Measurements from ENCODE around the gene CACNA1E. TPM values are rescaled to one million over a fixed set of nuclear protein-coding genes. Genes with fewer than 3 reads are reported as not detected.
"Not testable (repeated sequence)": the region's sequence is repeated elsewhere in the genome, so short reads cannot be mapped to it uniquely, and the experiment has no call there.

The CACNA1E gene
- total RNA-seq, 4 donors from 2014 or later, result 0.47 to 0.83 TPM; not detected in 2

GRCh38 chr1:181818943-181819342 lies 335.6 kb downstream of the CACNA1E start:
- Histone ChIP-seq H3K27me3 (no peaks in the 10 kb centered on the region), H3K4me1 (no peaks in the 10 kb centered on the region), H3K27ac (no peak overlapping the region), H3K9me3 (no peaks in the 10 kb centered on the region), H3K36me3 (no peaks in the 10 kb centered on the region), H3K4me3 (no peak overlapping the region)
- TF ChIP-seq POLR2A (IDR thresholded peaks at IDR 0.05), result no peak
- TF ChIP-seq, protein P1, sequence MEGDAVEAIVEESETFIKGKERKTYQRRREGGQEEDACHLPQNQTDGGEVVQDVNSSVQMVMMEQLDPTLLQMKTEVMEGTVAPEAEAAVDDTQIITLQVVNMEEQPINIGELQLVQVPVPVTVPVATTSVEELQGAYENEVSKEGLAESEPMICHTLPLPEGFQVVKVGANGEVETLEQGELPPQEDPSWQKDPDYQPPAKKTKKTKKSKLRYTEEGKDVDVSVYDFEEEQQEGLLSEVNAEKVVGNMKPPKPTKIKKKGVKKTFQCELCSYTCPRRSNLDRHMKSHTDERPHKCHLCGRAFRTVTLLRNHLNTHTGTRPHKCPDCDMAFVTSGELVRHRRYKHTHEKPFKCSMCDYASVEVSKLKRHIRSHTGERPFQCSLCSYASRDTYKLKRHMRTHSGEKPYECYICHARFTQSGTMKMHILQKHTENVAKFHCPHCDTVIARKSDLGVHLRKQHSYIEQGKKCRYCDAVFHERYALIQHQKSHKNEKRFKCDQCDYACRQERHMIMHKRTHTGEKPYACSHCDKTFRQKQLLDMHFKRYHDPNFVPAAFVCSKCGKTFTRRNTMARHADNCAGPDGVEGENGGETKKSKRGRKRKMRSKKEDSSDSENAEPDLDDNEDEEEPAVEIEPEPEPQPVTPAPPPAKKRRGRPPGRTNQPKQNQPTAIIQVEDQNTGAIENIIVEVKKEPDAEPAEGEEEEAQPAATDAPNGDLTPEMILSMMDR (IDR thresholded peaks at IDR 0.05), result no peak
- DNase-seq, result no peak

- no peaks in the 10 kb centered on the region for H3K36me3 ChIP-seq
- no peak overlapping the region for H3K27ac ChIP-seq
- no peak overlapping the region for H3K4me3 ChIP-seq
- TF ChIP-seq POLR2A (IDR thresholded peaks at IDR 0.05), result no peak
- TF ChIP-seq, protein P1 (IDR thresholded peaks at IDR 0.05), result no peak
- H3K27me3 ChIP-seq, result no peaks in the 10 kb centered on the region
- H3K4me1 ChIP-seq, result no peaks in the 10 kb centered on the region
- no peak for DNase-seq
- peaks cover 0 to 4% (median 0%) of the 10 kb centered on the region in 4 donors for H3K9me3 ChIP-seq
Measured at GRCh38 chr1:181821701-181822100, 338.4 kb downstream of the CACNA1E start.

DNA sequence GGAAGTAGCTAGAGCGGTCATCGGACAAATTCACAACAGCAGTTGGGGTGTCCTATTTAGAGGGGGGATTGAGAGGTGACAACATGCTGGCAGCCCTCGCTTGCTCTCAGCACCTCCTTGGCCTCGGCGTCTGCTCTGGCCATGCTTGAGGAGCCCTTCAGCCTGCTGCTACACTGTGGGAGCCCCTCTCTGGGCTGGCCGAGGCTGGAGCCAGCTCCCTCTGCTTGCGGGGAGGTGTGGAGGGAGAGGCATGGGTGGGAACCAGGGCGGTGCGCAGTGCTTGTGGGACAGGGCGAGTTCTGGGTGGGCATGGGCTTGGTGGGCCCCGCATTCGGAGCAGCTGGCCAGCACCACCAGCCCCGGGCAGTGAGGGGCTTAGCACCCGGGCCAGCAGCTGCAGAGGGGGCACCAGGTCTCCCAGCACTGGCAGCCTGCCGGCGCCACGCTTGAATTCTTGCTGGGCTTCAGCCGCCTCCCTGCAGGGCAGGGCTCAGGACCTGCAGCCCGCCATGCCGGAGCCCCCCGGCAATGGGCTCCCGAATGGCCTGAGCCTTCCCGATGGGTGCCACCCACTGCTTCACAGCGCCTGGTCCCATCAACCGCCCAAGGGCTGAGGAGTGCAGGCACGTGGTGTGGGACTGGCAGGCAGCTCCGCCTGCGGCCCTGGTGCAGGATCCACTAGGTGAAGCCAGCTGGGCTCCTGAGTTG lies 349.0 kb downstream of the CACNA1E start:
- H3K9me3 ChIP-seq, H3K27me3 ChIP-seq, H3K4me3 ChIP-seq, H3K36me3 ChIP-seq, H3K4me1 ChIP-seq, DNase-seq, H3K27ac ChIP-seq: not testable (repeated sequence)

DNA sequence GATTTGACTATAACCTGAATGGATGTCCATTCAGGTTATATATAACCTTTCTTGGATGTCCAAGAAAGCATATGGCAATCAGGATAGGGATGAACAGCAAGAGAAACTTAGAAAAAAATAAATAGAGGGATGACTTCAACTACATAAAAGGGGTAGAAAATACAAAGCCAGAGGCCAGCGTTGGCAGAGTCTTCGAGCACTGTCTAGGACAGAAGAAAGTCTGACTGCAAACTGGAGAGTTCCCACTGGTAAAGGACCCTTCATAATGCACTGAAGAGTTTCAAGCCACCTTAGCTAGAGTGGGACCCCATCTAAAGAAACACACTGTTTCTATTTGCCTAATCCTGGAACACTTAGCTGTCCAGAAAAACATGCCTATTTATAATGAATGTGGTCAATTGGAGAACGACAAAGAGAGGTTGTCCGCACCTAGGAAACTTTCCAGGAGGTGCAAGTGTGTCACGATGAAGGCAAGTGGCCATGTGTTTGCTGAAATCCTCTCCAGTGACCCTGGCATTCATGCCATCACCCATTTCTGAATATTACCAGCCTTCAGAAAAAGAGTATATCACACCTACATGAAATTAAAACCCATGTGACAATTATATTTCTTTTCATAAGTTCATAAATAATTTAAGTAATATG lies 362.8 kb downstream of the CACNA1E start:
- no peak overlapping the region for H3K4me3 ChIP-seq
- TF ChIP-seq, protein P1 (IDR thresholded peaks at IDR 0.05), result no peak
- TF ChIP-seq POLR2A (IDR thresholded peaks at IDR 0.05), result no peak
- no peaks in the 10 kb centered on the region for H3K36me3 ChIP-seq
- no peaks in the 10 kb centered on the region for H3K4me1 ChIP-seq
- H3K27me3 ChIP-seq, result no peaks in the 10 kb centered on the region
- no peak overlapping the region for H3K27ac ChIP-seq
- no peak for DNase-seq
- H3K9me3 ChIP-seq, result no peaks in the 10 kb centered on the region

DNA sequence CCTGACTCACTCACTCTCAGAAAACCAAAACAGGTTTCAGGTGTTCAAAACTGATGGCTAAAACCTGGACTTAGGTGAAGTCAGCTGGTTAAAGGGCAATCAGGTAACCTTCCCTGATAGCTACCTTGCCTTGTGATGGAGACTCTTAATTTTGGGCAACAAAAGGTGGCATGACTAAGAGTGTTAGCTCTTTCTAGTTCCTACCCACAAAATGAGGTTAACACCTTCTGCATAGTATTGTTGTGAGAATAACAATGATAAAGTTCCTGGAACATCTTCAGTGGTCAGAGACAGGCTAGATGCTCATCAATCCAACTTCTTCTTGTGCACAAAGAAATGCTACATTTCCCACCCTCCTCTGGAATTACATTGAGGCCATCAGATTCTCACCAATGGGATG lies 363.4 kb downstream of the CACNA1E start:
- H3K36me3 ChIP-seq, result no peaks in the 10 kb centered on the region

GRCh38 chr1:181849071-181849470 lies 365.8 kb downstream of the CACNA1E start:
- TF ChIP-seq POLR2A (IDR thresholded peaks at IDR 0.05), result no peak
- TF ChIP-seq, protein P1 (IDR thresholded peaks at IDR 0.05), result no peak
- DNase-seq, result no peak
- H3K4me1 ChIP-seq, result no peaks in the 10 kb centered on the region
- H3K36me3 ChIP-seq, result no peaks in the 10 kb centered on the region
- no peak overlapping the region for H3K27ac ChIP-seq
- no peak overlapping the region for H3K4me3 ChIP-seq
- no peaks in the 10 kb centered on the region for H3K27me3 ChIP-seq
- no peaks in the 10 kb centered on the region for H3K9me3 ChIP-seq

More for the DNA sequence above, 363.4 kb downstream of the CACNA1E start:
- TF ChIP-seq, protein P1 (IDR thresholded peaks at IDR 0.05), result no peak
- no peak for TF ChIP-seq POLR2A (IDR thresholded peaks at IDR 0.05)
- Histone ChIP-seq H3K4me1 (no peaks in the 10 kb centered on the region), H3K4me3 (no peak overlapping the region), H3K9me3 (no peaks in the 10 kb centered on the region), H3K27ac (no peak overlapping the region), H3K27me3 (no peaks in the 10 kb centered on the region)
- DNase-seq, result no peak

DNA sequence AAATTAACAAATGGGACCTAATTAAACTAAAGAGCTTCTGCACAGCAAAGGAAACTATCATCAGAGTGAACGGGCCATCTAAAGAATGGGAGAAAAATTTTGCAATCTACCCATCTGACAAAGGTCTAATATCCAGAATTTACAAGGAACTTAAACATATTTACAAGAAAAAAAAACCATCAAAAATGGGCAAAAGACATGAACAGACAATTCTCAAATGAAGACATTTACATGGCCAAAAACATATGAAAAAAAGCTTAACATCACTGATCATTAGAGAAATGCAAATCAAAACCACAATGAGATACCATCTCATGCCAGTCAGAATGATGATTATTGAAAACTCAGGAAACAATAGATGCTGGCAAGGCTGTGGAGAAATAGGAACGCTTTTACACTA lies 370.9 kb downstream of the CACNA1E start:
- not testable (repeated sequence) for H3K36me3 ChIP-seq, H3K27ac ChIP-seq, DNase-seq, H3K4me1 ChIP-seq, H3K27me3 ChIP-seq, H3K9me3 ChIP-seq, H3K4me3 ChIP-seq

All from Peyer's patch (tissue), 4 donors.